GM18858 (cell line): ENCODE data around the gene SIL1.
"Not testable (repeated sequence)": the region's sequence is repeated elsewhere in the genome, so short reads cannot be mapped to it uniquely, and the experiment has no call there.

Source experiments
- ATAC-seq: cut with Tn5 transposase; IDR thresholded peaks from one replicate; pipeline ENCODE4 v1.9.1; 2021; ENCODE audit not compliant: unreplicated experiment

SIL1 gene

GRCh38 chr5:139113892-139114291 lies 84.3 kb downstream of the SIL1 start:
- ATAC-seq, result no peak

- ATAC-seq, result not testable (repeated sequence)
These were observed 85.8 kb downstream of the SIL1 start for GRCh38 chr5:139112362-139112761.

- ATAC-seq, result no peak
These were observed 87.5 kb downstream of the SIL1 start for GRCh38 chr5:139110526-139111168.

GRCh38 chr5:139108063-139108824 lies 89.9 kb downstream of the SIL1 start:
- ATAC-seq, result no peak

GRCh38 chr5:139105621-139106071 lies 92.5 kb downstream of the SIL1 start:
- no peak for ATAC-seq

- ATAC-seq, result no peak
These were observed 93.4 kb downstream of the SIL1 start for GRCh38 chr5:139104577-139105276.

GRCh38 chr5:139103762-139104161 lies 94.4 kb downstream of the SIL1 start:
- no peak for ATAC-seq

GRCh38 chr5:139100825-139101224 lies 97.3 kb downstream of the SIL1 start:
- ATAC-seq, result no peak

GRCh38 chr5:139094154-139095131 lies 103.7 kb downstream of the SIL1 start:
- peak; percentile 92 for ATAC-seq

GRCh38 chr5:139092741-139093343 lies 105.3 kb downstream of the SIL1 start:
- ATAC-seq, result no peak

GRCh38 chr5:139091439-139092156 lies 106.6 kb downstream of the SIL1 start:
- ATAC-seq, result no peak

- ATAC-seq, result no peak
These were observed 107.6 kb downstream of the SIL1 start for GRCh38 chr5:139090581-139090980.

- ATAC-seq, result no peak
These were observed 110.1 kb downstream of the SIL1 start for GRCh38 chr5:139088024-139088423.

GRCh38 chr5:139082813-139083498 lies 115.2 kb downstream of the SIL1 start:
- no peak for ATAC-seq

- no peak for ATAC-seq
These were observed 118.1 kb downstream of the SIL1 start for GRCh38 chr5:139079991-139080610.

GRCh38 chr5:139079225-139079990 lies 118.8 kb downstream of the SIL1 start:
- no peak for ATAC-seq

GRCh38 chr5:139078345-139078744 lies 119.8 kb downstream of the SIL1 start:
- ATAC-seq, result no peak

- ATAC-seq, result no peak
These were observed 120.3 kb downstream of the SIL1 start for GRCh38 chr5:139077899-139078298.
